ENCODE data around the gene PTPRT. TPM values are rescaled to one million over a fixed set of nuclear protein-coding genes. Genes with fewer than 3 reads are reported as not detected.

PTPRT gene
- total RNA-seq, 1 donor from 2014 or later: 23.5 TPM

DNA sequence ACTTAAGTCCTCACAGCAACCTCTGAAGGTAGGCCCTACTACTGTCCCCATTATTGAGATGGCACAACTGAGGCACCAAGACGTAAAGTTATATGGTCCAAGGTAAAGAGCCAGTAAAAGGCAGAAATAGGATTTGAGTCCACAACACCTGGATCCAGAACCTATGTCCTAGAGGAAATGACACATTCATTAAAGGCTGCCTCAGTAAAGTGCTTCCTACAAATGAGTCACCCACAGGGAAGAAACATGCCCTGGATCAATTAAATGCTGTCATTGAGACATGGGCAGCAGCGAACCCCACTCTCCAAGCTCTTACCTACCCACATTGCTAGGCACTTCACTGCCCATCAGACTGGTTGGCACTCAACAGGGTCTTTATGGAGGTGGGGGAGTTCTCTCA, 600.9 kb downstream of the PTPRT start:
- Histone ChIP-seq H3K4me3 (no peak overlapping the region), H3K4me1 (no peaks in the 10 kb centered on the region), H3K9me3 (no peaks in the 10 kb centered on the region), H3K27ac (no peak overlapping the region), H3K36me3 (no peaks in the 10 kb centered on the region), H3K27me3 (no peaks in the 10 kb centered on the region)
- DNase-seq (ENCODE audit: low spot score in 2 of 2): no peak
- TF ChIP-seq, protein P1, sequence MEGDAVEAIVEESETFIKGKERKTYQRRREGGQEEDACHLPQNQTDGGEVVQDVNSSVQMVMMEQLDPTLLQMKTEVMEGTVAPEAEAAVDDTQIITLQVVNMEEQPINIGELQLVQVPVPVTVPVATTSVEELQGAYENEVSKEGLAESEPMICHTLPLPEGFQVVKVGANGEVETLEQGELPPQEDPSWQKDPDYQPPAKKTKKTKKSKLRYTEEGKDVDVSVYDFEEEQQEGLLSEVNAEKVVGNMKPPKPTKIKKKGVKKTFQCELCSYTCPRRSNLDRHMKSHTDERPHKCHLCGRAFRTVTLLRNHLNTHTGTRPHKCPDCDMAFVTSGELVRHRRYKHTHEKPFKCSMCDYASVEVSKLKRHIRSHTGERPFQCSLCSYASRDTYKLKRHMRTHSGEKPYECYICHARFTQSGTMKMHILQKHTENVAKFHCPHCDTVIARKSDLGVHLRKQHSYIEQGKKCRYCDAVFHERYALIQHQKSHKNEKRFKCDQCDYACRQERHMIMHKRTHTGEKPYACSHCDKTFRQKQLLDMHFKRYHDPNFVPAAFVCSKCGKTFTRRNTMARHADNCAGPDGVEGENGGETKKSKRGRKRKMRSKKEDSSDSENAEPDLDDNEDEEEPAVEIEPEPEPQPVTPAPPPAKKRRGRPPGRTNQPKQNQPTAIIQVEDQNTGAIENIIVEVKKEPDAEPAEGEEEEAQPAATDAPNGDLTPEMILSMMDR (IDR thresholded peaks at IDR 0.05): no peak
- intact Hi-C loops (cut with DNase I): no loop called here

DNA sequence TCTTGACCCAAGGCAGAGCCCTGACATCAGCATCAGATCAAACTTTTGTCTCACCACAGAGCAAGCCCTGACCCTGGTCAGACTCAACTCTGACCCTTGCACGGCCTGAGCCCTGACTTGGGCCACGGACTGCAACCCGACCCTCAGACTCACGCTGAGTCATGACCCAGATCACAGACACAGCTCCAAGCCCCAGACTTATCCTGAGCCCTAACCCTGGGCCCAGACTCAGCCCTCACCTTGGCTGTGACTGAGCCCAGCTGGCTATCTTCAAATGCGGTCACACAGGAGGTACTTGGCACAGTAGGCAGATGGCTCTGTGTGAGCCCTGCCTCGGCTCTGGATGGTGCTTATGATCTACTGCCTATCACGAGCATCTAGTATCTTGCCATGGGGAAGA, 602.3 kb downstream of the PTPRT start:
- Histone ChIP-seq H3K36me3 (no peaks in the 10 kb centered on the region), H3K27ac (no peak overlapping the region), H3K4me3 (no peak overlapping the region), H3K27me3 (no peaks in the 10 kb centered on the region), H3K4me1 (no peaks in the 10 kb centered on the region), H3K9me3 (no peaks in the 10 kb centered on the region)
- TF ChIP-seq, protein P1 (IDR thresholded peaks at IDR 0.05): no peak
- no peak for DNase-seq (ENCODE audit: low spot score in 2 of 2)
- intact Hi-C loops (cut with DNase I): no loop called here

DNA sequence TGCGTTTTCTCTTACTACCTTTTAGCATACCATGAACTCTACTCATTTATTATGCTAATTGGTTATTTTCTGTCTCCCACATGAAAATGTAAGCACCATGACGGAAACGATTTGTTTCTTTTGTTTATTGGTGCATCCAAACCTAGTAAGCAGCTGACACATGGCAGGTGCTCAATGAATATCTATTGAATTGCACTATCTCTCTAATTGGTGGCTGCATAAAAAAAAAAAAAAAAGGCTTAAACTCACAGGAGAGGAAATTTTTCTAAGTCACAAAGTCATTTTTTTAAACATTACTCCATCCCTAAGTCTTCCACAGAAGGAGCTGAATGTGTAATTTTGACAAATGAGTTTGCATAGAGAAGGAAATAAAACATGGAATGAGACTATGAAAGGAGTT, 608.4 kb downstream of the PTPRT start:
- no peaks in the 10 kb centered on the region for H3K36me3 ChIP-seq

DNA sequence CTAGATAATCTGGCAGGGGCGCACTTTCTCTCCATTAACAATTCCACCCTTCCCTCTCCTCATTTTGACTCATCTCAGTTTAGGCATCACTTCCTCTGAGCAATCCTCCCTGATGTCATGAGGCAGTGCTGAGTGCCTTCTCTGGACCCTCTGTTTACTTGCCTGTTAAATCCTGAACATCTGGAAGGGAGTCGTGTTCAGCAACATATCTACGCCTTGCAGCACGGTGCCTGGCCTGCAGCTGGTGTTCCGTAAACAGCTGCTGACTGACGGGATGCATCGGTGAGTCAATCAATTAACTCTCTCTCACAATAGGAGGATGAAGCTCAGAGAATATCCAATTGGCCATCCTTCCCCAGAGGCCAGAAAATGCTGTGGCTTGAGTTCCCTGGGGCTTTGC, 613.5 kb downstream of the PTPRT start:
- H3K27ac ChIP-seq: no peak overlapping the region
- TF ChIP-seq, protein P1 (IDR thresholded peaks at IDR 0.05): no peak
- H3K36me3 ChIP-seq: no peaks in the 10 kb centered on the region
- no peak for DNase-seq (ENCODE audit: low spot score in 2 of 2)
- no peak overlapping the region for H3K4me3 ChIP-seq
- no peaks in the 10 kb centered on the region for H3K4me1 ChIP-seq
- H3K9me3 ChIP-seq: no peaks in the 10 kb centered on the region
- intact Hi-C loops (cut with DNase I): no loop called here
- no peaks in the 10 kb centered on the region for H3K27me3 ChIP-seq

More for the DNA sequence above, 608.4 kb downstream of the PTPRT start:
- Histone ChIP-seq H3K4me1 (no peaks in the 10 kb centered on the region), H3K27ac (no peak overlapping the region), H3K27me3 (no peaks in the 10 kb centered on the region), H3K9me3 (no peaks in the 10 kb centered on the region), H3K4me3 (no peak overlapping the region)
- TF ChIP-seq, protein P1 (IDR thresholded peaks at IDR 0.05): no peak
- intact Hi-C loops (cut with DNase I): no loop called here
- DNase-seq (ENCODE audit: low spot score in 2 of 2): no peak

DNA sequence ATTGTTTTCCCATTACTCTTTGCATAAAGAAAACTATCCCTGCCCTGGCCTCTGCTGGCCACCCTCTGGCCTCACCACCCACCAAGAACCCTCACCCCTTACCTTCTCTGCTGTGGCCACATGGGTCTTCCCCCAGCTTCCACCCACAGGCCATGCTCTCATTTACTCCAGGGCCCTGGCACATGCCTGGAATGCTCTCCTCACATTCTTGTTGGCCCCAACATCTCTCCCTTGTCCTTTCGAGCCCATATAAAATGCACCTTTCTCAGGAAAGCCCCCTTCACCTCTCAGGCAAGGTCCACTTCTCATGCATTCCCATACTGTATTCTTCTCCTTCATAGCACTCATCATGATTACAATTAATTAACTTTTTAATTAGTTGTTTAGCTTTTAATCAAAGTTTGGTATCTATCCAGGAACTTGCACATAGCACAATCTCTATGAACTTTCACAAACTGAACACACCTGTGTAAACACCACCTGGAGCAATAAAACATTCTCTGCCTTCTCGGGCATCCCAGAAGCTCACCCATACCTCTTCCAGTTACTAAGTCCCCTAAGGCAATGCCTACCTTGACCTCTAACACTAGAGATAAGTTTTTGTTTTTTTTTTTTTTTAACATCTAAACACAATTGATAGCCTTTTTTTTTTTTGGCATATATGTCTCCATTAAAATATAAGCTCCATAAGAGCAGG, 617.2 kb downstream of the PTPRT start:
- Histone ChIP-seq H3K4me3 (no peak overlapping the region), H3K27me3 (no peaks in the 10 kb centered on the region), H3K27ac (no peak overlapping the region), H3K4me1 (no peaks in the 10 kb centered on the region), H3K36me3 (no peaks in the 10 kb centered on the region), H3K9me3 (no peaks in the 10 kb centered on the region)
- no peak for DNase-seq (ENCODE audit: low spot score in 2 of 2)
- TF ChIP-seq, protein P1 (IDR thresholded peaks at IDR 0.05): no peak
- intact Hi-C loops (cut with DNase I): no loop called here

GRCh38 chr20:42567409-42567808, 622.3 kb downstream of the PTPRT start:
- no peak for DNase-seq (ENCODE audit: low spot score in 2 of 2)
- Histone ChIP-seq H3K36me3 (no peaks in the 10 kb centered on the region), H3K9me3 (no peaks in the 10 kb centered on the region), H3K27ac (no peak overlapping the region), H3K27me3 (no peaks in the 10 kb centered on the region), H3K4me1 (no peaks in the 10 kb centered on the region), H3K4me3 (no peak overlapping the region)
- intact Hi-C loops (cut with DNase I): no loop called here
- TF ChIP-seq, protein P1 (IDR thresholded peaks at IDR 0.05): no peak
